PFSK-1 (cell line): ENCODE data around the gene CORO1C.

Experiments
- POLR2AphosphoS5 ChIP-seq: IDR thresholded peaks from 2 replicates; pipeline ENCODE4 v1.6.1; 2012; ENCODE audit warnings: low read depth, mild to moderate bottlenecking, control low read depth, low read length, moderate library complexity
- REST ChIP-seq, 2 experiments: IDR thresholded peaks; 2 replicates each; pipeline versions ENCODE4 v1.6.1 to v1.8.0; 2011 to 2012; ENCODE audit warnings: low read depth in 2 of 2, low read length in 2 of 2, control low read depth in 1 of 2, inconsistent platforms in 1 of 2, mild to moderate bottlenecking in 1 of 2, moderate library complexity in 1 of 2; ENCODE audit not compliant: insufficient read depth in 1 of 2
- SIN3A ChIP-seq: IDR thresholded peaks from 2 replicates; pipeline ENCODE4 v1.6.1; 2012; ENCODE audit warnings: mild to moderate bottlenecking, low read length, moderate library complexity, borderline replicate concordance; ENCODE audit not compliant: insufficient read depth

DNA sequence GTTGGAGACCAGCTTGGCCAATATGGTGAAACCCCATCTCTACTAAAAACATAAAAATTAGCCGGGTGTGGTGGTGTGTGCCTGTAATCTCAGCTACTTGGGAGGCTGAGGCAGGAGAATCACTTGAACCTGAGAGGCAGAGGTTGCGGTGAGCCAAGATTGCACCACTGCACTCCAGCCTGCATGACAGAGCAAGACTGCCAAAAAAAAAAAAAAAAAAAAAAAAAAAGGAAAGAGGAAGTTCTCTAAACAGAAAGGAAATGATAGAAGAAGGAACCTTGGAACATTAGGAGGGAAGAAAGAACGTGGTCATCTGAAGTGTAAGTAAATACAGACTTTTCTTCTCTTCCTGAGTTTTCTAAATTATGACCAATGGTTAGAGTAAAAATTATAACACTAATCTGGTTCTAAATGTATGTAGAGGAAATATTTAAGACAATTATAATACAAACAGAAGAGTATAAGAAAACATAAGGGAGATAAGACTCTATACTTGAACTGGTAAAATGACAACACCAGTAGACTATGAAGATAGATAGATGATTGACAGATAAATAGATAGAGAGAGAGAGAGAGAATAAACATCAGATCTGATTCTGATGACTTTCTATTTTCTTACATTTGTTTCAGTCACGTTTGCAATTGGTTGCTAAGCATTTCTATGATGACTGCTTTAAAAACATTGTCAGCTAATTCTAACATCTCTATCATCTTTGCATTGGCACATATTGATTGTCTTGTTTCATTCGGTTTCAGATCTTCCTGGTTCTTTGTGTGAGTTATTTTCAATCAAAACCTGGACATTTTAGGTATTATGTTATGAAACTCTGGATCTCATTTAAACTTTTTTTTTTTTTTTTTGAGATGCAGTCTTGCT lies 12.9 kb upstream of the CORO1C start:
- TF ChIP-seq SIN3A (no peak), POLR2AphosphoS5 (no peak), REST (IDR thresholded peaks at IDR 0.05; ENCODE audit: insufficient read depth in 1 of 2, low read depth in 2 of 2, low read length in 2 of 2) (no peak)
